ENCODE data around the gene SRSF8.

SRSF8 gene

DNA sequence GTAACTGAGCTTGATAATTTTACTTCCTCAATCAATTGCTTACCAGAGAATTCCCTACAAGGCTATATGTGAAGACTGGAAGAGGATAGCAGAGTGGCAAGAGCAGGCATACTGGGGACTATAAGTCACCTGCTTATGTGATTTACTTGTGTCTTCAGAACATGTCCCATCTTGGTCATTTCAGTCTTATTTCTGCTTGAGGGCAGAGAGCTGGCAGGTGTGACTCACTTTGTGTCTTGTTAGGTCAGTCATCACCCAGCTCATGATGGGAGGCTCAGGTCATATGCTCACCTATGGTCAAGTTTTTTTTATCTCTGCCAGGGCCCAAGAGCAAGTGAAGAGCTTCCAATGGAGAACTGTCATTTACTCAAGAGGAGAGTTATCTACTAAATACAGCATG is 6.2 kb downstream of the SRSF8 start:
- TF ChIP-seq, protein P1, sequence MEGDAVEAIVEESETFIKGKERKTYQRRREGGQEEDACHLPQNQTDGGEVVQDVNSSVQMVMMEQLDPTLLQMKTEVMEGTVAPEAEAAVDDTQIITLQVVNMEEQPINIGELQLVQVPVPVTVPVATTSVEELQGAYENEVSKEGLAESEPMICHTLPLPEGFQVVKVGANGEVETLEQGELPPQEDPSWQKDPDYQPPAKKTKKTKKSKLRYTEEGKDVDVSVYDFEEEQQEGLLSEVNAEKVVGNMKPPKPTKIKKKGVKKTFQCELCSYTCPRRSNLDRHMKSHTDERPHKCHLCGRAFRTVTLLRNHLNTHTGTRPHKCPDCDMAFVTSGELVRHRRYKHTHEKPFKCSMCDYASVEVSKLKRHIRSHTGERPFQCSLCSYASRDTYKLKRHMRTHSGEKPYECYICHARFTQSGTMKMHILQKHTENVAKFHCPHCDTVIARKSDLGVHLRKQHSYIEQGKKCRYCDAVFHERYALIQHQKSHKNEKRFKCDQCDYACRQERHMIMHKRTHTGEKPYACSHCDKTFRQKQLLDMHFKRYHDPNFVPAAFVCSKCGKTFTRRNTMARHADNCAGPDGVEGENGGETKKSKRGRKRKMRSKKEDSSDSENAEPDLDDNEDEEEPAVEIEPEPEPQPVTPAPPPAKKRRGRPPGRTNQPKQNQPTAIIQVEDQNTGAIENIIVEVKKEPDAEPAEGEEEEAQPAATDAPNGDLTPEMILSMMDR (IDR thresholded peaks at IDR 0.05; ENCODE audit: low read depth, low read length), result no peak
- no peak overlapping the region for H3K4me3 ChIP-seq (ENCODE audit: low read depth, low read length)

DNA sequence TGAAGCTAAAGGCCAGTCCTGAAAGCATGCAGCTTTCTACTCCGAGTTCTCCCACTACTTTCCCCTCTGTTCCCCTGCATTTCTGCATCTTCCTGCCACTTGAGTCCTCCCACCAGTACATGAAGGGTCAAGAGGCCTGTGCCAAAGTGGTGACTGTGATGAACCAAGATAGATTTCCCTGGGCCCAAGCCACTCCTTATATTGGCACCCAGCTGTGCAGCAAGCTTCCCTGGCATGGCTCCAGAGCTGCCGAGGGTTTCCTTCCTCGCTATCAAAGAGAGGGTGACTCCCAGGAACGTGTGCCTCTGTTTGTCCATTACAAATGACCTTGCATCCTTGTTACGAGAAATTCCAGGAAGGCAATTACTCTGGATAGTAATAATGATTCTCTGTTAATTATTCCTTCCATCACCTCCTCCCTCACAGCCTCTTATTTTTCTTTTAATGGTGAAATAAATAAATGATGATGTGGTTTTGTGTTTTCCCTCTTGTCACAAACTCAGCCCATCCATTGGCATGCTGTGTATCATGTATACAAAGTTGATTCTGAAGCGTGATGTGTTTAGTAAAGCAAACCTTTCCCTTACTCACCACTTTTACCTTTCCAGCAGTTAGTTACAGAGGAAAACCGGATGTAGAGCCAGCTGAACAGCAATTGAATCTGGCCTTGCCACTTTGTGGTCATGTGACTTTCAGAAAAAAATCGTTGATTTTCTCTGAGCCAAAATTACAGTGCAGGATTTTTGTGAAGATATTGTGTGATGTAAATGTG is 8.3 kb downstream of the SRSF8 start:
- TF ChIP-seq, protein P1 (IDR thresholded peaks at IDR 0.05; ENCODE audit: low read depth, low read length), result no peak
- H3K4me3 ChIP-seq (ENCODE audit: low read depth, low read length), result no peak overlapping the region

DNA sequence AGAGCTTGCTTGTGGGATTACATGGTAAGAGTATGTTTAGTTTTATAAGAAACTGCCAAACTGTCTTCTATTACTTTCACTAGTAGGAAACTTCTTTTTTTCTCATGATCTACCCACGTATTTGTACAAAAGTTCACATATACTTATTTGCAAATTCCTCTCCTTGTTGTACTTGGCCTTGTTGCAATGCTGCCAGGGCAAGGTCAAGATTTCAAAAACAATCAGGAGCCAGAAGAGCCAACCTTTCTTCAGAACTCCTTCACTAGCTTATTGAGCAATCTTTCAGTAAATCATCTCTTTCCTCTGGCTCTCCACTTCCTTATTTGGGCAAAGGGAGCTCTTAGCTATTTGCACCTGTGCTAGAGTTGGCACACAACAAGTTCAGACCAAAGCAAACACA is 9.7 kb downstream of the SRSF8 start:
- no peak overlapping the region for H3K4me3 ChIP-seq (ENCODE audit: low read depth, low read length)
- TF ChIP-seq, protein P1 (IDR thresholded peaks at IDR 0.05; ENCODE audit: low read depth, low read length), result no peak

DNA sequence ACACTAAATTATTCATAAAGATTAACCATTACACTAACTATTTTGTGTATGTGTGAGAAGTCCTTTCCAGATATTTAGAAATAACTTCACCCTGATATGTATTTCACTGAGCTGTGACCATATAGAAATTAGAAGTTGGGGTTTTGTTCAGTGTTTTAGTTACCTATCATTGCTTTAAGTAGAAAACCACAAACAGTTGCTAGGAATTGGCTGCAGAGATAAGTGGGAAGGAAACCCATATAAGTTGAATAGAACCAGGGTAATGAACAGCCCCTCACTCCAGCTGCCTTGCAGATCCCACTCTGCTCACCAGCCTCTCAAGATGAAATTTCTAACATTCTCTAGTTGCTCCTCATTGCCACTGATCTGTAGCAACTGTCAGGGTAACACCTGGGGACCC is 10.3 kb downstream of the SRSF8 start:
- TF ChIP-seq, protein P1 (IDR thresholded peaks at IDR 0.05; ENCODE audit: low read depth, low read length), result no peak
- H3K4me3 ChIP-seq (ENCODE audit: low read depth, low read length), result no peak overlapping the region

DNA sequence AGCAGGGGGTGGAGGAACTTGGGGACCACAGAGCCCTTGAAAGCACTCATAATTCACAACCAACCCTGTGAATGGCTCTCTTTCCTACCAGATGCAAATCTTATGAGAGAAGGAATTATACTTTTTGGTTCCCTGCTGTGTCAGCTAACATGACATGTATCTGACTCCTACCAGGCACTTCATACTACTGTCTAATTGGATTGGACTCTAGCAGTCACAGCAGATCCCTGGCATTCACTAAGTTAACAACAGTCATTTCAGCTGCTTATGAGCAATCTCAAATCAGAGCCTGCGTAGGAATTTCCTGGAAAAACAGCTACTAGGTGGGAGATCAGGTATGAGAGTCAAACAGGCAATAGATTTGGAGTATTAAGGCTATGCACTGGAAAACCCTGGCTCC is 11.8 kb downstream of the SRSF8 start:
- TF ChIP-seq, protein P1 (IDR thresholded peaks at IDR 0.05; ENCODE audit: low read depth, low read length), result no peak
- no peak overlapping the region for H3K4me3 ChIP-seq (ENCODE audit: low read depth, low read length)

DNA sequence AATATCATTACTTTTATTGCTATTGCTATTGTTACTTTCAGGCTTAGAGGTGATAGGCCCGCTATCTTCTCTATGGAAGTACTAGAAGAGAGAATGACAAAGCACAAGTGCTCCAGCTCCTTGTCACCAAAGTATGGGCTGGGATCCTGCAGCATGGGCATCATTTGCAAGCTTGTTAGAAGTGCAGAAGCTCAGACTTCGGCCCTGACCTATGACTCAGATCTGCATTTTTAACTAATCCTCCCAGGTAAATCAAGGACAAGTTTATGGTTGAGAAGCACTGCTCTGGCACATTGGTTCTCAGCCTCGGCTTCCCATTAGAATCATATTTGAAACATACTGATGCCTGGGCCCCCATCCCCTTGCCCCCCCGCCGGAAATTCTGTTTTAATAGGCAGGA is 14.3 kb downstream of the SRSF8 start:
- H3K4me3 ChIP-seq (ENCODE audit: low read depth, low read length), result no peak overlapping the region
- TF ChIP-seq, protein P1 (IDR thresholded peaks at IDR 0.05; ENCODE audit: low read depth, low read length), result no peak

DNA sequence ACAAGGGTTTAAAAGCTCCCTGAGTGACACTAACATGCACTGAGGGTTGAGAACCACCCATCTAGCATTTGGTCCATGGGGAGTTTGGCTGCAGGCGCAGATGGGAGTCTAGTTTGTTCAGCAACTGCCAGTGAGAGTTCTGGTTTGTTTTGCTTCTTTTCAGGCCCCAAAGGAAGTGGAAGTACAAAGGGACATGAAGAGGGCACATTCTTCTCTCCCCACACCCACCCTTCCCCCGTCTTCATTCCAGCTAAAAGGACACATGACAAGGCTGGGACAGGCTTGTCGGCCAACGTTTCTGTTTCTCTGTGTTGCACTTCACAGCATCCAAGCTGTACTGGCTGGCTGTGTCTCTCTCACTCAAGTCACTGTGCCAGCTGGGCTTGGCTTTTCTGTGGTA is 14.7 kb downstream of the SRSF8 start:
- TF ChIP-seq, protein P1 (IDR thresholded peaks at IDR 0.05; ENCODE audit: low read depth, low read length), result no peak
- H3K4me3 ChIP-seq (ENCODE audit: low read depth, low read length), result no peak overlapping the region

Measured in WI38 (cell line).